WTC11 (cell line): ENCODE results near the gene ATP6AP1.

Source experiments
- ATF3 ChIP-seq: sonication (generic); formaldehyde crosslinking; conservative IDR thresholded peaks from 2 replicates; pipeline ENCODE4 v1.8.1; 2022; ENCODE audit warnings: mild to moderate bottlenecking, missing genetic modification reagents
- CTCF ChIP-seq: fragments of 200-600 bp; IDR thresholded peaks from 2 replicates; pipeline ENCODE4 v1.8.0; 2022; ENCODE audit warnings: antibody characterized with exemption

GRCh38 chrX:154436374-154436982 lies 8.0 kb downstream of the ATP6AP1 start:
- TF ChIP-seq CTCF (no peak), ATF3 (CRISPR knock-in tag) (no peak)
